NCI-H345 treated with DMSO at 0.1 percent for 48 hours (cell line): ENCODE measurements around the gene GPR156.

Experiments
- DNase-seq: peaks from one replicate; lab custom pipeline; 2025; ENCODE audit not compliant: unreplicated experiment; lab: John Stamatoyannopoulos, UW

GPR156 gene

GRCh38 chr3:120198305-120198878, 86.6 kb downstream of the GPR156 start:
- DNase-seq = no peak

DNA sequence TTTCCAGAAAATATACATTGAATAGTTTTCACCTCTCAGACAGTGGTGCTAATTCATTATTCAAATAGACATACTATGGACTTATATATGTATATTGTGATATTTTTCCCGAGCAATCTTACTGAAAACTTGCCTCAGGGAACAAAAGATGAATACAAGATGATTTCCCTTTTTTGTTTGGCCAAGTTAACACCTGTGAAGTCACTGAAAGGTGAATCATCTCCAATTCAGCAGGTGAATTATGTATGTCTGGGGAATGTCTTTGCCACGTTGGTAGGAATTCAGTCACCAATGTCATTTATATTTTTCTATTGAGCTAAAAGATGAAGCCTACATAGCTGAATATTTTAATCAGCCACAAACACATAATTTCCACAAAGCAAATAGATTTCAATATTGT, 88.2 kb downstream of the GPR156 start:
- DNase-seq = no peak

DNA sequence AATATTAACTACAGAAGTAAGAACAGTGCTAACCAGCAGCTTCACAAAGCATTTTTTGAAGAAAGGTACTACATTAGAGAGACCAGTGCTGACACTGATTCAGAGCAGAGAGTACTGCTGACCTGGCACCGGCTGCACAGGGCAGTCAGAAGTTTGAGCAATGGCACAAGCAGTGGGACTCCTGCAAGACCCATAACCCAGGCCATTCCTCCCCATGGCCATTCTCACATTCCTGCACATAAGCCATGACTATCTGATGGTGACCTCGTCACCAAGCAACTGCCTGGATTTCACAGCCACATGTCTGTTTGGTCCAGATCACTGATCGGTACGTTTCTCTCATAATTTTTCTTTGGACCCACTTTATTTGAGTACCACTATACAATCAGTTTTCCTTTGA, 88.7 kb downstream of the GPR156 start:
- no peak for DNase-seq

- no peak for DNase-seq
Measured at GRCh38 chr3:120193554-120193953, 91.5 kb downstream of the GPR156 start.

DNA sequence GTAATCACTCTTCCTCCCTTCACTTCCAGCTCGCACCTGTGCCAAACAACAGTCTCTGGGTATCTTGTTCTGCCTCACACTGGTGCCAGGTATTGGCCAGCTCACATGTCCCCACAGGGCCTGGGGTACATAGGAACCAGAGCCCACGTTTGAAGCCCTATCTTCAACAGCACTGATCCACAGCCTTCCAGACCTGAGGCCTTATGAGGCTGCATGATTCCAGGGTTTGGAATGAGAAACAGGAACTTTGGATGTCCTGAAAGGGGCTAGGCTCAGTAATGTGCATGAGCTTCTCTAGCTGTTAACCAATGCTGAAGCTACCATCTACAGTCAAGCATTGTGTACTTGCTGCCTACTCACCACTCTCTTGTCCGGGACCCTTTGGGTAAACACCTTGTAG, 92.4 kb downstream of the GPR156 start:
- no peak for DNase-seq

- DNase-seq = no peak
Measured at GRCh38 chr3:120192159-120192558, 92.9 kb downstream of the GPR156 start.

- DNase-seq = no peak
Measured at GRCh38 chr3:120182613-120183511, 102.2 kb downstream of the GPR156 start.

DNA sequence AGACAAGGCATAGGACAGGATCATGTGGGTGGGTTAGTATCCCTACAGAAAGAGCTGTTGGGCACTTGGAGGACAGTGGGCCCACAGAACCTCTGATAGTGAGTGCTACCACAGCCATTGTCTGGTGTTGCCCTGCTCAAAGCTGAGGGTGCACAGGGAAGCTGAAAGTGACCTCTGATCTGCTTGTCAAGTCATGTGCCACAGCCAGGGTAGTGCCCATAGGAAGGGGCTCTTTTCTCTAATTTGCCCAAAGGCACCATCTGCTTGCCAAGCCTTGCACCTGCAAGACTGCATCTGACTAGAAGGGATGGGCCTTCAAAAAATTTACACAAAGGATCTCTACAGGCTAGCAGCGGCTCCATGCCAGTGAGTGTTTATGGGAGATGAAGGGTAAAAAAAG, 103.4 kb downstream of the GPR156 start:
- no peak for DNase-seq

- no peak for DNase-seq
Measured at GRCh38 chr3:120180731-120181412, 104.2 kb downstream of the GPR156 start.

- no peak for DNase-seq
Measured at GRCh38 chr3:120177707-120178306, 107.2 kb downstream of the GPR156 start.

- no peak for DNase-seq
Measured at GRCh38 chr3:120177151-120177550, 107.9 kb downstream of the GPR156 start.

DNA sequence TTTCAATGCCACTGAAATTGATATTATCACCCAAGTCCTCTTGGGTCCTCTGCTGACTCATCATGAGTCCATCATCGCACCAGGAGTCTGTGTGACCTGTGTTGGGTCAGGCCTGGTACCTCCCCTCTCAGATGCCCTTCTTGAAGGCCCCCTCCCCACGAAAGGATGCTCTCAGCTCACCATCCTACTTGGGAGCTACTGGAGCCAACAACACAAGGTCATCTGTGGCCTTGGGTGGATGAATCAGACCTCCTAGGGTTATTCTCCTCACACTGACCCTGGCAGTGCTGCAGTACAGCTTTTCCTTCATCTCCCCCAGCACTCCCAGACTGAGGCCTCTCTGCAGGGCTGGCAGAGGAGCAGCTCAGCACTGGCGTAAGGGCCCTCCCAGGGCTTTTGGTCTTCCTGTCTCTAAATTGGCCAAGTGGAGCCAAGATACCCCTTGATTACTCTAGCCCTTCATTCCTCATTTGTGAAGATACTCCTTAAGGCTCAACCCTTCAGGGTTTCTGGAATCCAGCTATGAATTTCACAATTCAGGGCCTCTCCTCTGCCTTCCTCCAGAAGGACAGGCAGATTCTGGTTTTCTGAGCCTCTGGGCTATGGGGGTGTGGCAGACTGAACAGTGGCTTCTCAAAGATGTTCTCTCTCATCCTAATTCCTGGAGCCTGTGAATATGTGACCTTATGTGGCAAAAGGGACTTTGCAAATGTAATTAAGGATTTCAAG, 110.0 kb downstream of the GPR156 start:
- DNase-seq = no peak

GRCh38 chr3:120173056-120173675, 111.9 kb downstream of the GPR156 start:
- DNase-seq = peak; percentile 18

DNA sequence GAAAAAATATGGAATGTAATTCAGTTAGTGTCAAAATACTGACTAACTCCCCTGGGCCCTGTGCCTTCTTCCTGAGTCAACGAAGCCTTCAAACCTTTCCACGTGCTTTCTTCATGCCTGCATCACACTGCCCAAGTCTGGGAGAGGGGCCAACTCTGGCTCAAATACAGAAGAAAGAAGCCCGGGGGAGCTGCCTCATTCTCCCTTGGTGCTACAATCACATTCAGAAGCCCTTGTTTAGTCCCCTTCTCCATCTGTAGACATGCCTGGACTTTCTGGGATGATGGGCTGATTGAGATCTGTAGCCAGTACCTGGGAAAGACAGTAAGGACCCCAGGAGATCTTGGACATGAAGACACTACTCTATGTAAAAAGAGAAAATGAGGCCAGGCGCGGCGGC, 113.0 kb downstream of the GPR156 start:
- DNase-seq = no peak

DNA sequence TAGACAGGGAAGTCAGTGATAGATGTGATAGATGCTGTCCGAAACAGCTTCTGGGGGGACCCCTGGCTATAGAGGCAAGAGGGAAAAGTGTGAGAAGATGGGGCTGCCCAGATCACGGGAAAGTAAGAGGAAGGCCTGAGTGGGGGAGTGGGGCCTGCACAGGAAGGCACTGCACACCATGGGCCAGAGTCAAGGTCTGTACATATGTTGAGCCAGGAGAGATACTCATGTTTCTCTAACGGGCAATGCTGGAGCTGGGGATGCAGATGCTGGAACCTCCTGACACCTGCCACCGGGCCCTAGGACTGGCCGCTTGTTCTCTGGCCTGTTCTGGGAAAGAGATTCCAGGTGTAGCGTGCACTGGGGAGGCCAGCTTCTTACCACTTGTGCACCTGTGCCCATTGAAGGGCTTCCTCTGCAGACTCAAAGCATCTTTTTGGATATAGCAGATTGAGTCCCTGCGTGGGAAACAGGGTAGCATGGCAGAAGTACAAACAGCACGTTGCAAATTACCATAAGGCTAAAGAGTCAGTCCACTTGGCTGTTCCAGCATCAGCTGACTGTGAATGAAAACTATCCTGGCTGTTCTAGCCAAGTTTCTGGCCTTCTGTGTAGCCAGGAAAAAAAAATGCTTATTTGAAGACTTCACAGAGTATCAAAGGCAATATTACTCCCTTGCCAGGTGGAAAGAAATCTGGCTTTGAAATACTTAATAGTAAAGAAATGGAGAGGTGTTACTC, 113.7 kb downstream of the GPR156 start:
- no peak for DNase-seq

DNA sequence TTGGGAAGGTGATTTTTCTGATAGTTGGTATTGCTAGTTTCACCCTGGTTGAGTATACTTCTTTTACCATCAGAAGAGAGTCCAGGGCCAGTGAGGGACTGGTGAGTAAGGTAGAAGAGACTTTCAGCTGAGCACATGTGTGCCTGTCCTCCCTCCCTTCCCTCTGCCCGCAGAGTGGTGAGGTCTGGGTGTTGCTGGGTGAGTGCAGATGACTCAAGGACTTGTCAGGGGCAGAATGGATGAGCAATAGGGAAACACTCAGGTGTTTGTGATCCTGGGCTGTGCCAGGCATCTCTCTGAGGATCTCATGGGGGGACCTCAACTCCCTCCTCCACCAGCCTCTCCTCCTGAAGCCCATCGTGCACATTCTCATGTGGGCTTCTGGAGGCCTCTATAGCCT, 114.8 kb downstream of the GPR156 start:
- no peak for DNase-seq

DNA sequence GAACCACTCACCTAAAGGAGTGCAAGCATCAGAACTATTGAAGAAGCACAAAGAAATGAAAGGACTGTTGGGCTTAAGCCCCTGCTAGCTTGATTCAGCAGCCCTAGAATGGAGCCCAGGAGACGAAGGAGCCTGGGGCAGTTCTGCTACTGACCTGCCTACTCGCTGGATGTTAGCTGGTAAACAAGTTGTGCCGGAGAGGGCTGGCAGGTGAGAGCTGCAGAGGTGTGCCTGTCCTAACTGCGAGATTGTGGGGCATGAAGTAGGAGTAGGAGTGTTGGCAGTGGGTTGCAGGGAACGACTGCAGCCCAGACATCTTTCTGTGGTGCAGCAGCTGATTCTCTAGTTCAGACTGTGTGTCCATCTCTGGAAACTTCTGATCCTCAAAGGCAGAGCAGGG, 115.6 kb downstream of the GPR156 start:
- DNase-seq = no peak

DNA sequence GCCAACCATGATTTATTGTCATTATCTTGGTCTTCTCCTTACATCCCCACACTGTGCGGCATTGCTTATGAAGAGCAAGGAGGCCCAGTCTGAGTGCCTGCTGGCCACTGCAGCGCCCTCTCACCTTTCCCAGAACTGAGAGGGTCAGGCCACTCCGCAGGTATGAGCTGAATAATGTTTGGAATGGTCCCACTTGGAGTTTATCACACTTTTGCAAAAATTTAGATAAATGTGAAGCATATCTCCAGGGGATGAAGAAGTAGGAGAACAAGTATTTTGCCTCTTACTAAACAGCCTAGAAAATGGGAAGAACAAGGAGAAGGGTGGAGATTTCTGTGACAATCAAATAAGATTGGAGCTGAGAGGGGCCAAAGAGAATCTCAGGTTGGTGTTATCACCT, 116.4 kb downstream of the GPR156 start:
- DNase-seq = no peak

DNA sequence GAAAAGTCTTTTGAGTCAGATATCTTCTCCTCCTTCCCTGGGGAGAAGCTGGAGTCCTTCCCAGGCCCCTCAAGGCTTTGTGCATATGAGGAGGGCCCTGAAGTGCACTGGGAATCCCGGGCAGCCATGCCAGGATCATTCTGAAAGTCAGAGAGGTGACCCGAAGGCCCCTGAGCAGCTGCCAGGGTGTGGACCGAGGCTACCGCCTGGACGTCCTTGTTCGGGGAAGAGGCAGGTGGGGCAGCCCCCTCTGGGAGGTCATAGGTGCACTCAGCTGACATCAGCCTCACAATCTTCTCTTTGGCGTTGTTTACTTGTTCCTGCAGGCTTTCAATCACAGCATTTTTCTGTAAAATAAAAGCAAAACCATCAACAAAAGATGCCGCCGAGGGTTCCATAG, 117.0 kb downstream of the GPR156 start:
- no peak for DNase-seq

- DNase-seq = no peak
Measured at GRCh38 chr3:120167488-120167887, 117.5 kb downstream of the GPR156 start.
